ENCODE data around the gene EDA. TPM values are rescaled to one million over a fixed set of nuclear protein-coding genes. Genes with fewer than 3 reads are reported as not detected.

EDA gene
- total and polyA plus RNA-seq, 2 of the 13 experiments (the other 11 are each of a cell fraction or from before 2014, with no cell fraction given): 8.8 to 11.2 TPM

- TF ChIP-seq PATZ1 (CRISPR knock-in tag; IDR thresholded peaks at IDR 0.05) (no peak), DMAP1 (CRISPR knock-in tag; IDR thresholded peaks at IDR 0.05) (no peak), NRL (CRISPR knock-in tag; IDR thresholded peaks at IDR 0.05; ENCODE audit: borderline replicate concordance) (no peak), ZNF512 (CRISPR knock-in tag; IDR thresholded peaks at IDR 0.05) (no peak), ZNF782 (CRISPR knock-in tag; IDR thresholded peaks at IDR 0.05; ENCODE audit: borderline replicate concordance) (no peak), XRCC5 (optimal IDR thresholded peaks at IDR 0.05; ENCODE audit: low read length) (no peak), RAD51 (IDR thresholded peaks at IDR 0.05; ENCODE audit: borderline replicate concordance) (no peak), ZNF513 (CRISPR knock-in tag; conservative IDR thresholded peaks at IDR 0.05) (no peak), FOXK1 (CRISPR knock-in tag; IDR thresholded peaks at IDR 0.05; ENCODE audit: borderline replicate concordance, low read depth) (0 out of 2 replicates have a peak, but pooled peaks have one; percentile 20), ZNF292 (CRISPR knock-in tag; IDR thresholded peaks at IDR 0.05; ENCODE audit: borderline replicate concordance, low read depth) (peak; percentile 23; the same call in 1 of the 2 replicates), ZNF75D (CRISPR knock-in tag; IDR thresholded peaks at IDR 0.05; ENCODE audit: borderline replicate concordance) (no peak), PRDM4 (CRISPR knock-in tag; IDR thresholded peaks at IDR 0.05; ENCODE audit: borderline replicate concordance) (no peak), ZBTB26 (CRISPR knock-in tag; IDR thresholded peaks at IDR 0.05; ENCODE audit: borderline replicate concordance) (no peak), LCORL (IDR thresholded peaks at IDR 0.05) (no peak), LCORL (CRISPR knock-in tag; IDR thresholded peaks at IDR 0.05) (0 out of 2 replicates have a peak, but pooled peaks have one; percentile 19), MAZ (IDR thresholded peaks at IDR 0.05; ENCODE audit: borderline replicate concordance, low read depth, low read length) (no peak), MAZ (CRISPR knock-in tag; IDR thresholded peaks at IDR 0.05; ENCODE audit: low read depth) (no peak), ZHX1 (CRISPR knock-in tag; IDR thresholded peaks at IDR 0.05; ENCODE audit: low read depth) (no peak)
Measured at GRCh38 chrX:69613946-69614345, 2.0 kb upstream of the EDA start (continued).
